ENCODE measurements around the gene MAPK8IP2.

- no peak for TF ChIP-seq CTCF (conservative IDR thresholded peaks at IDR 0.05)
- TF ChIP-seq EZH2 (IDR thresholded peaks at IDR 0.05; ENCODE audit: low read depth) = no peak
These were observed 15.4 kb upstream of the MAPK8IP2 start for GRCh38 chr22:50585238-50585637.

Data from PC-9 (cell line).